Endothelial cell of umbilical vein (primary cell): Measurements from ENCODE around the gene FXYD6.

Source experiments
- CTCF ChIP-seq, 2 donors: IDR thresholded peaks; 1 replicate in 1 of 2; 2 replicates in 1 of 2; pipeline ENCODE4 v1.5.1; 2011; ENCODE audit warnings: low read length in 2 of 2, mild to moderate bottlenecking in 2 of 2, moderate library complexity in 2 of 2, control low read depth in 1 of 2, inconsistent platforms in 1 of 2, low read depth in 1 of 2; ENCODE audit not compliant: insufficient read depth in 1 of 2; ENCODE audit errors: extremely low read depth in 1 of 2
- MAX ChIP-seq: IDR thresholded peaks from 2 replicates; pipeline ENCODE4 v1.6.1; 2011; ENCODE audit not compliant: insufficient read depth, insufficient read length
- POLR2A ChIP-seq: IDR thresholded peaks from 2 replicates; pipeline ENCODE4 v1.6.1; 2012; ENCODE audit warnings: low read depth, mild to moderate bottlenecking, control low read depth, low read length
- POLR2AphosphoS5 ChIP-seq: IDR thresholded peaks from 2 replicates; pipeline ENCODE4 v1.6.1; 2012; ENCODE audit warnings: low read depth, mild to moderate bottlenecking, control low read depth, low read length, moderate library complexity; ENCODE audit not compliant: insufficient read depth

GRCh38 chr11:117823946-117824420, 52.5 kb downstream of the FXYD6 start:
- TF ChIP-seq CTCF (IDR thresholded peaks at IDR 0.05; ENCODE audit: extremely low read depth in 1 of 2, insufficient read depth in 1 of 2, low read depth in 1 of 2, low read length in 2 of 2) (no peak), POLR2AphosphoS5 (peak; percentile 80), POLR2A (peak; percentile 65), MAX (no peak)
